IMR-90 (cell line): Measurements from ENCODE around the gene ARHGEF40. TPM values are rescaled to one million over a fixed set of nuclear protein-coding genes. Genes with fewer than 3 reads are reported as not detected.

Experiments used
- ATAC-seq: fragments of 200-7000 bp; cut with Tn5 transposase; 2 replicates; pipeline ENCODE4 v1.9.1; 2020; ENCODE audit warnings: low read depth, mild to moderate bottlenecking, moderate library complexity
- BruUV-seq: library from RNA; stranded (reverse); fragments of 400-500 nt; replicated peaks from 2 replicates; lab custom pipeline; 2021; lab: Mats Ljungman, UMichigan
- CTCF ChIA-PET: fragments of 300-600 bp; formaldehyde crosslinking; extraction: SDS; loops from one replicate; lab custom pipeline; 2021; ENCODE audit warnings: antibody characterized with exemption; lab: Yijun Ruan, JAX
- POLR2A ChIA-PET: fragments of 300-600 bp; sonication (Branson Sonifier 250); formaldehyde crosslinking; loops from one replicate; lab custom pipeline; 2022; ENCODE audit warnings: antibody characterized with exemption; ENCODE audit not compliant: unreplicated experiment; lab: Charles Lee
- DNase-seq: peaks from one replicate; pipeline ENCODE4 v3.0.0; 2013
- H2AFZ ChIP-seq: replicated peaks from 2 replicates; pipeline ENCODE3; 2013; ENCODE audit warnings: low read length, mild to moderate bottlenecking; ENCODE audit not compliant: poor library complexity
- H2AK5ac ChIP-seq: 2 replicates; pipeline ENCODE4 v1.6.1; 2013; ENCODE audit warnings: low read depth, low read length, inconsistent platforms
- H2AK9ac ChIP-seq: replicated peaks from 2 replicates; pipeline ENCODE3; 2013; ENCODE audit warnings: mild to moderate bottlenecking, low read depth, low read length, moderate library complexity; ENCODE audit not compliant: poor library complexity
- H2BK120ac ChIP-seq: 2 replicates; pipeline ENCODE4 v1.6.1; 2013; ENCODE audit warnings: low read depth, low read length, inconsistent platforms
- H2BK15ac ChIP-seq: 3 replicates; pipeline ENCODE4 v1.6.1; 2013; ENCODE audit warnings: low read depth, low read length, inconsistent platforms
- H2BK20ac ChIP-seq: 2 replicates; pipeline ENCODE4 v1.6.1; 2013; ENCODE audit warnings: low read depth, mild to moderate bottlenecking, inconsistent platforms, low read length, moderate library complexity
- H2BK5ac ChIP-seq: 2 replicates; pipeline ENCODE4 v1.6.1; 2013; ENCODE audit warnings: mild to moderate bottlenecking, low read depth, low read length, inconsistent platforms; ENCODE audit not compliant: poor library complexity, severe bottlenecking
- H3K14ac ChIP-seq: replicated peaks from 2 replicates; pipeline ENCODE4 v1.6.1; 2013; ENCODE audit warnings: low read depth, low read length, inconsistent platforms
- H3K18ac ChIP-seq: 2 replicates; pipeline ENCODE4 v1.6.1; 2013; ENCODE audit warnings: low read depth, low read length, control low read depth
- H3K23ac ChIP-seq: 2 replicates; pipeline ENCODE4 v1.6.1; 2013; ENCODE audit warnings: low read depth, low read length, inconsistent platforms
- H3K27ac ChIP-seq: 2 replicates; pipeline ENCODE4 v1.5.1; 2013; ENCODE audit warnings: mild to moderate bottlenecking, control low read depth, low read length; ENCODE audit not compliant: insufficient read depth
- H3K27me3 ChIP-seq: 2 replicates; pipeline ENCODE4 v1.6.1; 2013; ENCODE audit warnings: low read length; ENCODE audit not compliant: control insufficient read depth, insufficient read depth
- H3K36me3 ChIP-seq: 2 replicates; pipeline ENCODE4 v1.6.1; 2013; ENCODE audit warnings: low read length, mixed read lengths; ENCODE audit not compliant: control insufficient read depth, insufficient read depth
- H3K4ac ChIP-seq: 2 replicates; pipeline ENCODE4 v1.6.1; 2013; ENCODE audit warnings: low read depth, low read length, inconsistent platforms
- H3K4me1 ChIP-seq: 2 replicates; pipeline ENCODE4 v1.6.1; 2013; ENCODE audit warnings: low read length, mixed read lengths; ENCODE audit not compliant: control insufficient read depth, insufficient read depth
- H3K4me2 ChIP-seq: 2 replicates; pipeline ENCODE4 v1.6.1; 2013; ENCODE audit warnings: low read depth, mild to moderate bottlenecking, control low read depth, low read length, moderate library complexity
- H3K4me3 ChIP-seq: 2 replicates; pipeline ENCODE4 v1.5.1; 2013; ENCODE audit warnings: low read depth, mild to moderate bottlenecking, control low read depth, low read length, moderate library complexity; ENCODE audit not compliant: insufficient read depth
- H3K56ac ChIP-seq: 2 replicates; pipeline ENCODE4 v1.6.1; 2013; ENCODE audit warnings: low read length, inconsistent platforms; ENCODE audit not compliant: insufficient read depth; ENCODE audit errors: extremely low read depth
- H3K79me1 ChIP-seq, 2 experiments: 2 replicates each; pipeline ENCODE4 v1.6.1; 2013; ENCODE audit warnings: low read length in 2 of 2, inconsistent platforms in 1 of 2, low read depth in 1 of 2
- H3K9ac ChIP-seq: 2 replicates; pipeline ENCODE4 v1.6.1; 2013; ENCODE audit warnings: low read depth, low read length, control low read depth
- H3K9me1 ChIP-seq: 2 replicates; pipeline ENCODE4 v1.6.1; 2013; ENCODE audit warnings: low read length, inconsistent platforms; ENCODE audit not compliant: insufficient read depth
- H3K9me3 ChIP-seq: 2 replicates; pipeline ENCODE4 v1.6.1; 2013; ENCODE audit warnings: low read length; ENCODE audit not compliant: control insufficient read depth, insufficient read depth
- H4K20me1 ChIP-seq: 2 replicates; pipeline ENCODE4 v1.6.1; 2013; ENCODE audit warnings: low read length, inconsistent platforms; ENCODE audit not compliant: insufficient read depth
- H4K5ac ChIP-seq: 2 replicates; pipeline ENCODE4 v1.6.1; 2013; ENCODE audit warnings: mild to moderate bottlenecking, low read depth, low read length, control low read depth
- H4K8ac ChIP-seq, 2 experiments: 2 replicates each; pipeline ENCODE4 v1.6.1; 2013; ENCODE audit warnings: low read depth in 2 of 2, low read length in 2 of 2, control low read depth in 1 of 2, inconsistent platforms in 1 of 2
- H4K91ac ChIP-seq: 2 replicates; pipeline ENCODE4 v1.6.1; 2013; ENCODE audit warnings: low read depth, low read length, inconsistent platforms; ENCODE audit not compliant: insufficient read depth
- BHLHE40 ChIP-seq: fragments of 150-350 bp; IDR thresholded peaks from 2 replicates; pipeline ENCODE4 v1.6.1; 2016; ENCODE audit warnings: mild to moderate bottlenecking, low read depth, low read length
- CEBPB ChIP-seq: IDR thresholded peaks from 2 replicates; pipeline ENCODE4 v1.6.1; 2012; ENCODE audit warnings: low read depth, low read length, improper control_type of control experiment
- CHD1 ChIP-seq: IDR thresholded peaks from 2 replicates; pipeline ENCODE4 v1.6.1; 2012; ENCODE audit warnings: low read depth, low read length, improper control_type of control experiment
- FOS ChIP-seq: fragments of 150-350 bp; IDR thresholded peaks from 2 replicates; pipeline ENCODE4 v1.6.1; 2016; ENCODE audit warnings: low read depth, low read length
- MAFK ChIP-seq: IDR thresholded peaks from 2 replicates; pipeline ENCODE4 v1.6.1; 2012; ENCODE audit warnings: low read depth, low read length, improper control_type of control experiment
- MAZ ChIP-seq: IDR thresholded peaks from 2 replicates; pipeline ENCODE4 v1.6.1; 2012; ENCODE audit warnings: low read depth, mild to moderate bottlenecking, low read length, improper control_type of control experiment, moderate library complexity, borderline replicate concordance
- MXI1 ChIP-seq: IDR thresholded peaks from 2 replicates; pipeline ENCODE4 v1.6.1; 2012; ENCODE audit warnings: low read depth, mild to moderate bottlenecking, low read length, moderate library complexity, borderline replicate concordance
- NFE2L2 ChIP-seq: fragments of 150-350 bp; IDR thresholded peaks from 2 replicates; pipeline ENCODE4 v1.6.1; 2016; ENCODE audit warnings: low read depth, mild to moderate bottlenecking, low read length
- POLR2A ChIP-seq: IDR thresholded peaks from 2 replicates; pipeline ENCODE4 v1.6.1; 2012; ENCODE audit warnings: mild to moderate bottlenecking, low read depth, low read length
- RAD21 ChIP-seq: IDR thresholded peaks from 2 replicates; pipeline ENCODE4 v1.6.1; 2012; ENCODE audit warnings: low read length, improper control_type of control experiment
- RCOR1 ChIP-seq: IDR thresholded peaks from 2 replicates; pipeline ENCODE4 v1.6.1; 2012; ENCODE audit warnings: mild to moderate bottlenecking, low read length, improper control_type of control experiment; ENCODE audit not compliant: insufficient replicate concordance
- RFX5 ChIP-seq: IDR thresholded peaks from 2 replicates; pipeline ENCODE4 v1.8.0; 2012; ENCODE audit warnings: low read depth, mild to moderate bottlenecking, low read length, moderate library complexity
- SMC3 ChIP-seq: fragments of 150-350 bp; IDR thresholded peaks from 2 replicates; pipeline ENCODE4 v1.6.1; 2016; ENCODE audit warnings: low read depth, mild to moderate bottlenecking, antibody characterized with exemption, low read length, moderate library complexity
- WGBS, 2 experiments: methylation state at CpG; one replicate each; pipeline versions ENCODE4 v1.1.5 to v1.1.7; 2013; ENCODE audit warnings: missing lambda C conversion rate in 2 of 2; ENCODE audit not compliant: insufficient read length in 1 of 2; ENCODE audit errors: extremely low coverage in 2 of 2; 5-methylcytosine and 5-hydroxymethylcytosine counted together
- dilution Hi-C: fragments of 300-500 bp; cut with HindIII; formaldehyde crosslinking; loops from one replicate; pipeline ENCODE4 v1.14.3; 2018; ENCODE audit warnings: low sequenced_read_pairs; ENCODE audit not compliant: unreplicated experiment
- in situ Hi-C: fragments of 300-500 bp; cut with MboI; formaldehyde crosslinking; loops from 3 replicates; pipeline ENCODE4 v1.14.3; 2019; ENCODE audit warnings: low sequenced_read_pairs, inconsistent platforms, mixed read lengths
- intact Hi-C: fragments of 100-400 bp; cut with micrococcal nuclease; formaldehyde crosslinking; loops from 2 replicates; pipeline ENCODE4 v1.10.0; 2022
- polyA plus RNA-seq, 3 experiments: library from polyadenylated mRNA; depleted of rRNA; stranded (reverse); fragments of >200 nt; gene quantifications; 2 replicates each; pipeline ENCODE4 v1.2.3, GENCODE V29; 2012; ENCODE audit warnings: low replicate concordance in 1 of 3
- total RNA-seq: library from RNA; depleted of rRNA; stranded (reverse); fragments of >200 nt; gene quantifications from 2 replicates; pipeline ENCODE4 v1.2.3, GENCODE V29; 2012
- TF ChIP-seq, protein P1 (sequence below): fragments of 150-350 bp; IDR thresholded peaks from 2 replicates; pipeline ENCODE4 v1.6.1; 2016; ENCODE audit warnings: low read depth, mild to moderate bottlenecking, low read length, moderate library complexity, borderline replicate concordance
- TF ChIP-seq, protein P2 (sequence below): conservative IDR thresholded peaks from 2 replicates; pipeline ENCODE4 v1.5.1; 2012; ENCODE audit warnings: mild to moderate bottlenecking, low read depth, low read length, improper control_type of control experiment
- TF ChIP-seq, protein P3 (sequence below): fragments of 150-350 bp; IDR thresholded peaks from 2 replicates; pipeline ENCODE4 v1.6.1; 2017; ENCODE audit warnings: mild to moderate bottlenecking, antibody characterized with exemption, low read length, low read depth

The ARHGEF40 gene
- total and polyA plus RNA-seq, 2 of the 4 experiments (the other 2 are of a cell fraction) = 18.1 to 58.4 TPM

DNA sequence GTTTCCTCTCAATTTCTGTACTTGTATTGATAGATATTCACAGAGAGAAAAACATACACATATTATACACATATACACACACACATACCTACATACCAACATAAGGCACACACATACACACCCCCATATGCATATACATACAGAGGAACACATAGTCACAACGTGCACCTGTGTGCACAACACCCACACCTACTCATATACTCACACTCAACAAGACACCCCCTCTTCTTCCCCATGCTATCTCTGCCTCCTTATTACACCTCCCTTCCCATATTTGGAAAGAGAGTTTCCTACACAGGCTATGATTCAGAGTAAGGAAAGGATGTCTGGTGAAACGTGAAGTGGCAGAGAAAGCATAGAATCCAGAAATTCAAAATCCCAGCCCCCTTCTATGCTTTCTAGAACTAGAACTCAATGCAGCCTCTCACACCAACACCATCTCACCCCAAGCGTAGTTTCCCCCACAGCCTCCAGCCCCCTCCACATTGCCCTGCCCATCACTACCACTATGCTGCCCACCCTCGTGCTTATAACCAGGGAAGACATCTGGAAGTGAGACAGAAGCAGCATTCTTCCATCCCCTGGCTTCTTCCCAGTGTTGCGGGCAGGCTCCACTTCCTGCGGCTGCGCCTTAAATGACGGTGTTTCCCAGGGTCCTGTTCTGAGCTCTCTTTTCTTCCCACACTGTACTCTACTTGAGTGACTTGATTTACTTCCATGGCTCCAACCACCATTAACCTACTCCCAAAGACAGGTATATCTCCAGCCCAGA lies 10.1 kb upstream of the ARHGEF40 start:
- no peak overlapping the region for H4K5ac ChIP-seq
- no peak overlapping the region for H4K91ac ChIP-seq
- TF ChIP-seq BHLHE40 (no peak), MAFK (no peak), CHD1 (no peak), NFE2L2 (no peak), POLR2A (no peak), MAZ (no peak), FOS (no peak), RAD21 (no peak), RCOR1 (no peak), RFX5 (no peak), SMC3 (no peak), MXI1 (no peak), CEBPB (no peak)
- TF ChIP-seq, protein P1, sequence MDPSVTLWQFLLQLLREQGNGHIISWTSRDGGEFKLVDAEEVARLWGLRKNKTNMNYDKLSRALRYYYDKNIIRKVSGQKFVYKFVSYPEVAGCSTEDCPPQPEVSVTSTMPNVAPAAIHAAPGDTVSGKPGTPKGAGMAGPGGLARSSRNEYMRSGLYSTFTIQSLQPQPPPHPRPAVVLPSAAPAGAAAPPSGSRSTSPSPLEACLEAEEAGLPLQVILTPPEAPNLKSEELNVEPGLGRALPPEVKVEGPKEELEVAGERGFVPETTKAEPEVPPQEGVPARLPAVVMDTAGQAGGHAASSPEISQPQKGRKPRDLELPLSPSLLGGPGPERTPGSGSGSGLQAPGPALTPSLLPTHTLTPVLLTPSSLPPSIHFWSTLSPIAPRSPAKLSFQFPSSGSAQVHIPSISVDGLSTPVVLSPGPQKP = no peak
- TF ChIP-seq, protein P2, sequence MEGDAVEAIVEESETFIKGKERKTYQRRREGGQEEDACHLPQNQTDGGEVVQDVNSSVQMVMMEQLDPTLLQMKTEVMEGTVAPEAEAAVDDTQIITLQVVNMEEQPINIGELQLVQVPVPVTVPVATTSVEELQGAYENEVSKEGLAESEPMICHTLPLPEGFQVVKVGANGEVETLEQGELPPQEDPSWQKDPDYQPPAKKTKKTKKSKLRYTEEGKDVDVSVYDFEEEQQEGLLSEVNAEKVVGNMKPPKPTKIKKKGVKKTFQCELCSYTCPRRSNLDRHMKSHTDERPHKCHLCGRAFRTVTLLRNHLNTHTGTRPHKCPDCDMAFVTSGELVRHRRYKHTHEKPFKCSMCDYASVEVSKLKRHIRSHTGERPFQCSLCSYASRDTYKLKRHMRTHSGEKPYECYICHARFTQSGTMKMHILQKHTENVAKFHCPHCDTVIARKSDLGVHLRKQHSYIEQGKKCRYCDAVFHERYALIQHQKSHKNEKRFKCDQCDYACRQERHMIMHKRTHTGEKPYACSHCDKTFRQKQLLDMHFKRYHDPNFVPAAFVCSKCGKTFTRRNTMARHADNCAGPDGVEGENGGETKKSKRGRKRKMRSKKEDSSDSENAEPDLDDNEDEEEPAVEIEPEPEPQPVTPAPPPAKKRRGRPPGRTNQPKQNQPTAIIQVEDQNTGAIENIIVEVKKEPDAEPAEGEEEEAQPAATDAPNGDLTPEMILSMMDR = no peak
- TF ChIP-seq, protein P3, sequence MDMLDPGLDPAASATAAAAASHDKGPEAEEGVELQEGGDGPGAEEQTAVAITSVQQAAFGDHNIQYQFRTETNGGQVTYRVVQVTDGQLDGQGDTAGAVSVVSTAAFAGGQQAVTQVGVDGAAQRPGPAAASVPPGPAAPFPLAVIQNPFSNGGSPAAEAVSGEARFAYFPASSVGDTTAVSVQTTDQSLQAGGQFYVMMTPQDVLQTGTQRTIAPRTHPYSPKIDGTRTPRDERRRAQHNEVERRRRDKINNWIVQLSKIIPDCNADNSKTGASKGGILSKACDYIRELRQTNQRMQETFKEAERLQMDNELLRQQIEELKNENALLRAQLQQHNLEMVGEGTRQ = no peak
- H3K27me3 ChIP-seq = no peaks in the 10 kb centered on the region
- no peaks in the 10 kb centered on the region for H4K20me1 ChIP-seq
- H2BK5ac ChIP-seq = no peak overlapping the region
- H2AK9ac ChIP-seq = no peak overlapping the region
- in situ Hi-C loops (no loop called here), dilution Hi-C loops (no loop called here), intact Hi-C loops (no loop called here)
- 52% methylated on average over 2 of the region's 8 CpGs; no CpG with 5 or more reads in 1 of the 2 experiments for WGBS, 2 experiments
- no peak overlapping the region for H3K56ac ChIP-seq
- no peak overlapping the region for H3K9ac ChIP-seq
- H3K36me3 ChIP-seq = no peaks in the 10 kb centered on the region
- H3K4me1 ChIP-seq = no peaks in the 10 kb centered on the region
- no peak for DNase-seq
- ChIA-PET CTCF (no interaction called here), POLR2A (no interaction called here)
- peaks cover 5% of the 10 kb centered on the region; the same call in 1 of the 2 replicates for H3K9me1 ChIP-seq
- no peak overlapping the region for H2BK15ac ChIP-seq
- no peak overlapping the region for H3K4me2 ChIP-seq
- H3K27ac ChIP-seq = no peak overlapping the region
- ATAC-seq = no peak
- H3K79me1 ChIP-seq = no peaks in the 10 kb centered on the region
- no peak overlapping the region for H2AK5ac ChIP-seq
- no peaks in the 10 kb centered on the region for H3K9me3 ChIP-seq
- no peak overlapping the region for H4K8ac ChIP-seq
- H2BK120ac ChIP-seq = no peak overlapping the region
- no peak overlapping the region for H3K14ac ChIP-seq
- no TSS peak for BruUV-seq
- no peak overlapping the region for H3K4ac ChIP-seq
- H2AFZ ChIP-seq = no peak overlapping the region
- no peak overlapping the region for H2BK20ac ChIP-seq
- no peak overlapping the region for H3K4me3 ChIP-seq
- no peak overlapping the region for H3K18ac ChIP-seq
- no peak overlapping the region for H3K23ac ChIP-seq
